Retinal pigment epithelial cell (primary cell): Measurements from ENCODE around the gene UNC5B.
A peak's percentile ranks its signal among the peaks of the same experiment; 100 is the strongest.

ENCODE experiments used
- DNase-seq: peaks from one replicate; pipeline ENCODE4 v3.0.0-alpha.2; 2010; ENCODE audit warnings: low read depth
- H3K4me3 ChIP-seq: 2 replicates; pipeline ENCODE4 v1.5.1; 2011; ENCODE audit warnings: mild to moderate bottlenecking, low read length, control low read depth, moderate library complexity
- CTCF ChIP-seq: conservative IDR thresholded peaks from 2 replicates; pipeline ENCODE4 v1.5.1; 2011; ENCODE audit warnings: low read depth, low read length, control low read depth, inconsistent platforms

UNC5B gene

GRCh38 chr10:71185209-71185608 is 27.2 kb upstream of the UNC5B start:
- TF ChIP-seq CTCF = no peak
- H3K4me3 ChIP-seq = no peak overlapping the region
- DNase-seq = no peak

GRCh38 chr10:71187197-71187596 is 25.2 kb upstream of the UNC5B start:
- TF ChIP-seq CTCF = no peak
- DNase-seq = no peak
- no peak overlapping the region for H3K4me3 ChIP-seq

- peak; percentile 57 for DNase-seq
- TF ChIP-seq CTCF = no peak
- H3K4me3 ChIP-seq = no peak overlapping the region
Observed at GRCh38 chr10:71187600-71187999, 24.8 kb upstream of the UNC5B start.

DNA sequence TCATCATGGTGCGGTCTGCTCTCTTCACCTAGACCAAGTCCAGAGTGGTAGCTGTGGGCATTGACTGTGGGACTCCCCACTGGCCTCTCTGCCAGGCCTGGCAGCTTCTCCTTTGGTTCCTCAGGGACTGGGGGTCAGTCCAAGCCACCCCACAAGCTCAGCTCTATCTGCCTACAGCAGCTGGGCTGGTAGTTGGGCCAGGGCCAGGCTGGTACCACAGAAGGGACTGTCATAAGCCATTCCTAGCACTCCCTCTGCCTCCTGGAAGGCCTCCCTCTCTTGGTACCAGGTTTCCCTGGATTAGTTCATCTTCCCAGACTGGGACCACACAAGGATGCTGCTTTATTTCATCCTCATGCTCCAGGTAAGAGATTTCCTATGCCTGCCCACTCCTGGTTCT is 24.2 kb upstream of the UNC5B start:
- no peak for TF ChIP-seq CTCF
- no peak for DNase-seq
- no peak overlapping the region for H3K4me3 ChIP-seq

GRCh38 chr10:71191019-71191418 is 21.4 kb upstream of the UNC5B start:
- TF ChIP-seq CTCF = no peak

DNA sequence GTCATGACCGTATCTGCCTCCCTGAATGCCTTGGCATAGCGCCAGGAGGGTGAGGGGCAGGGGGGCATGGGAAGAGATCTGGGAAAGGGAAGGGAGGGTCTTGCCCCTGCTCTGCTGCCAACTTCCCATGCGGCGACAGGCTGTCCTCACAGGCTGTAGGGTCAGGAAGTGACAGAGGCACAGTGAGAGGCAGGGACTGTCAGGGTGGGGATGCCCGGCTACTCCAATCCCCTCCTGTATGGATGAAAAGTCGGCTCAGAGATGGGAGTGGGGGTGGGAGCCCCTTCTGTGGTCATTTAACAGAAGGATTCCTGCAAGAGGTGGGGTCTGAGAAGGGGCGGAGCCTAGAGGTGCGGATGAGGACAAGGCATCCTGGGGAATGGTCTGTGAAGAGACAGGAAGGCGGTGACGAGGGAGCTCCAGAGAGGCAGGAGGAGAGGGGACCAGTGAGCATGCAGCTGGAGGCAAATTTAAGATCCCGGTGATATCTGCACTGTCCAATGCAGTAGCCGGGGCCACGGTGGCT is 20.8 kb upstream of the UNC5B start:
- no peak for TF ChIP-seq CTCF
- no peak for DNase-seq
- H3K4me3 ChIP-seq = no peak overlapping the region

More at GRCh38 chr10:71191019-71191418, 21.4 kb upstream of the UNC5B start:
- no peak for DNase-seq
- H3K4me3 ChIP-seq = no peak overlapping the region

- no peak overlapping the region for H3K4me3 ChIP-seq
- DNase-seq = no peak
- TF ChIP-seq CTCF = no peak
Observed at GRCh38 chr10:71193516-71193915, 18.9 kb upstream of the UNC5B start.
